ENCODE results near the gene FRYL.
A peak's percentile ranks its signal among the peaks of the same experiment; 100 is the strongest.
"Not testable (repeated sequence)": the region's sequence is repeated elsewhere in the genome, so short reads cannot be mapped to it uniquely, and the experiment has no call there.

Gene FRYL

GRCh38 chr4:48745223-48745622 lies 34.9 kb downstream of the FRYL start:
- not testable (repeated sequence) for DNase-seq (ENCODE audit: low read depth)

GRCh38 chr4:48742412-48742811 lies 37.7 kb downstream of the FRYL start:
- DNase-seq (ENCODE audit: low read depth): no peak

- DNase-seq (ENCODE audit: low read depth): no peak
These were observed 40.5 kb downstream of the FRYL start for GRCh38 chr4:48739560-48740019.

- DNase-seq (ENCODE audit: low read depth): no peak
These were observed 41.2 kb downstream of the FRYL start for GRCh38 chr4:48738856-48739255.

GRCh38 chr4:48728906-48729496 lies 51.1 kb downstream of the FRYL start:
- not testable (repeated sequence) for DNase-seq (ENCODE audit: low read depth)

- no peak for DNase-seq (ENCODE audit: low read depth)
These were observed 52.2 kb downstream of the FRYL start for GRCh38 chr4:48727666-48728459.

- no peak for DNase-seq (ENCODE audit: low read depth)
These were observed 54.7 kb downstream of the FRYL start for GRCh38 chr4:48725414-48725813.

- DNase-seq (ENCODE audit: low read depth): no peak
These were observed 57.3 kb downstream of the FRYL start for GRCh38 chr4:48722509-48723446.

- no peak for DNase-seq (ENCODE audit: low read depth)
These were observed 59.6 kb downstream of the FRYL start for GRCh38 chr4:48720459-48720858.

GRCh38 chr4:48718818-48719465 lies 61.1 kb downstream of the FRYL start:
- no peak for DNase-seq (ENCODE audit: low read depth)

GRCh38 chr4:48716285-48716684 lies 63.8 kb downstream of the FRYL start:
- DNase-seq (ENCODE audit: low read depth): not testable (repeated sequence)

GRCh38 chr4:48710446-48711209 lies 69.5 kb downstream of the FRYL start:
- DNase-seq (ENCODE audit: low read depth): no peak

GRCh38 chr4:48709901-48710300 lies 70.2 kb downstream of the FRYL start:
- DNase-seq (ENCODE audit: low read depth): no peak

- DNase-seq (ENCODE audit: low read depth): no peak
These were observed 71.5 kb downstream of the FRYL start for GRCh38 chr4:48708610-48709009.

- DNase-seq (ENCODE audit: low read depth): no peak
These were observed 73.3 kb downstream of the FRYL start for GRCh38 chr4:48706736-48707135.

GRCh38 chr4:48705609-48706008 lies 74.5 kb downstream of the FRYL start:
- DNase-seq (ENCODE audit: low read depth): no peak

GRCh38 chr4:48704091-48704802 lies 75.8 kb downstream of the FRYL start:
- DNase-seq (ENCODE audit: low read depth): no peak

- no peak for DNase-seq (ENCODE audit: low read depth)
These were observed 80.6 kb downstream of the FRYL start for GRCh38 chr4:48699475-48699874.

GRCh38 chr4:48698029-48698971 lies 81.8 kb downstream of the FRYL start:
- peak; percentile 74 for DNase-seq (ENCODE audit: low read depth)

Measured in fibroblast of gingiva (primary cell).